NCI-H345 treated with DMSO at 0.1 percent for 48 hours (cell line): ENCODE data around the gene PCCB.
"Not testable (repeated sequence)": the region's sequence is repeated elsewhere in the genome, so short reads cannot be mapped to it uniquely, and the experiment has no call there.

Experiments used
- DNase-seq: peaks from one replicate; lab custom pipeline; 2025; ENCODE audit not compliant: unreplicated experiment; lab: John Stamatoyannopoulos, UW

PCCB gene

GRCh38 chr3:136311968-136312367 is 61.8 kb downstream of the PCCB start:
- no peak for DNase-seq

GRCh38 chr3:136326316-136326715 is 76.2 kb downstream of the PCCB start:
- no peak for DNase-seq

GRCh38 chr3:136327671-136328070 is 77.5 kb downstream of the PCCB start:
- DNase-seq: no peak

GRCh38 chr3:136329593-136329992 is 79.5 kb downstream of the PCCB start:
- no peak for DNase-seq

GRCh38 chr3:136330900-136331299 is 80.8 kb downstream of the PCCB start:
- no peak for DNase-seq

- no peak for DNase-seq
These were observed 82.2 kb downstream of the PCCB start for GRCh38 chr3:136332302-136332701.

GRCh38 chr3:136332776-136333175 is 82.6 kb downstream of the PCCB start:
- no peak for DNase-seq

- DNase-seq: no peak
These were observed 84.1 kb downstream of the PCCB start for GRCh38 chr3:136334209-136334608.

- DNase-seq: not testable (repeated sequence)
These were observed 84.6 kb downstream of the PCCB start for GRCh38 chr3:136334726-136335125.

- no peak for DNase-seq
These were observed 86.4 kb downstream of the PCCB start for GRCh38 chr3:136336329-136337100.

- DNase-seq: no peak
These were observed 93.3 kb downstream of the PCCB start for GRCh38 chr3:136343446-136343845.

- no peak for DNase-seq
These were observed 93.9 kb downstream of the PCCB start for GRCh38 chr3:136343873-136344555.

- DNase-seq: no peak
These were observed 96.3 kb downstream of the PCCB start for GRCh38 chr3:136346486-136346885.

- DNase-seq: no peak
These were observed 100.0 kb downstream of the PCCB start for GRCh38 chr3:136350132-136350531.

- DNase-seq: no peak
These were observed 100.4 kb downstream of the PCCB start for GRCh38 chr3:136350557-136350956.

- DNase-seq: no peak
These were observed 101.2 kb downstream of the PCCB start for GRCh38 chr3:136351351-136351750.

- DNase-seq: no peak
These were observed 101.8 kb downstream of the PCCB start for GRCh38 chr3:136351905-136352304.

- DNase-seq: no peak
These were observed 103.3 kb downstream of the PCCB start for GRCh38 chr3:136353461-136353860.

GRCh38 chr3:136366289-136366688 is 116.1 kb downstream of the PCCB start:
- no peak for DNase-seq

- DNase-seq: not testable (repeated sequence)
These were observed 125.7 kb downstream of the PCCB start for GRCh38 chr3:136375800-136376199.

- DNase-seq: no peak
These were observed 127.4 kb downstream of the PCCB start for GRCh38 chr3:136377508-136377907.

- no peak for DNase-seq
These were observed 127.9 kb downstream of the PCCB start for GRCh38 chr3:136378011-136378410.
